T-helper 9 cell (primary cell): ENCODE measurements around the gene ABTB2.

Source experiments
- DNase-seq: peaks from one replicate; pipeline ENCODE4 v3.0.0-alpha.2; 2020

ABTB2 gene

GRCh38 chr11:34359548-34359891 lies 1.7 kb upstream of the ABTB2 start:
- no peak for DNase-seq

- peak; percentile 58 for DNase-seq
These were observed 1.1 kb upstream of the ABTB2 start for GRCh38 chr11:34358728-34359547.

GRCh38 chr11:34358258-34358727 lies 483 bp upstream of the ABTB2 start:
- DNase-seq = no peak

GRCh38 chr11:34356913-34357700 lies 703 bp downstream of the ABTB2 start:
- peak; percentile 36 for DNase-seq

- no peak for DNase-seq
These were observed 1.3 kb downstream of the ABTB2 start for GRCh38 chr11:34356576-34356912.

- no peak for DNase-seq
These were observed 1.7 kb downstream of the ABTB2 start for GRCh38 chr11:34356130-34356529.

DNA sequence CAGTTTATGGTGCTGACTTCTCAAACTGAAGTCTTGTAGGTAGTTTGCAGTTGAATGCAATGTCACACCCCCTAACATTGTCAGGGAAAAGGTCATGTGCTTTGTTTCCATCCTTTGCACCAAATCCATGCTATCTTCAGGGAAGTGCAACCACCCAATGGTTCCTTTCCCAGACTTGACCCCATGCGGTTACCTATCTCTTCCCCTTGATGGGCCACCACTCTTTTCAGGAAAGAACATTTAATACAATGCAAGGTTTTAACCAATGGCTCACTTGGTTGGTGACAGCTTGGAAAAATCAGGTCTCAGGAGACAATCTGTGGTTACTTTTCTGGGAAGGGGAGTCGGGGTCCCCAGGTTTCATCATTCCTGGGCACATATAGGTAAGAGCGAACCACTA lies 2.1 kb downstream of the ABTB2 start:
- DNase-seq = no peak

GRCh38 chr11:34354782-34355181 lies 3.0 kb downstream of the ABTB2 start:
- no peak for DNase-seq

GRCh38 chr11:34353881-34354280 lies 3.9 kb downstream of the ABTB2 start:
- DNase-seq = no peak

- no peak for DNase-seq
These were observed 5.9 kb downstream of the ABTB2 start for GRCh38 chr11:34351687-34352469.

GRCh38 chr11:34351051-34351450 lies 6.8 kb downstream of the ABTB2 start:
- DNase-seq = no peak

GRCh38 chr11:34349882-34350281 lies 7.9 kb downstream of the ABTB2 start:
- no peak for DNase-seq

DNA sequence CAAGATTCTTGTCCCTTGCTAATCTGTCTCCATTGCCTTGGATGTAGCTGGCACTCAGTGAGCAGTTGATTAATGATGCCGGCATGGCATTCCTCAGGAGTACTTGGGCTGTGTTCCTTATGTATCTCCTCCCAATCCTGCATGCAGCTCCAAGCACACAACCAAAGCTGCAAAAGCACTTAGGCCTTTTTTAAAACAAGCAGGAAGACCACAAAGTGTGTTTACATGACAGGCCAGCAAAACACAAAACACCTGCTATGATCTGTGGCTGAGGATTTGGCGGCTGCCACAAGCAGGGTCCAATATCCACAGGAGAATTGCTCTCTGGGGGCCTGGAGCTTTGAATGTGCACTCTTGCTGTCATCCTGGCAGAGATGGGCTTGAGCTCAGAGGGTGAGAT lies 8.9 kb downstream of the ABTB2 start:
- no peak for DNase-seq

- DNase-seq = no peak
These were observed 9.7 kb downstream of the ABTB2 start for GRCh38 chr11:34348096-34348495.

DNA sequence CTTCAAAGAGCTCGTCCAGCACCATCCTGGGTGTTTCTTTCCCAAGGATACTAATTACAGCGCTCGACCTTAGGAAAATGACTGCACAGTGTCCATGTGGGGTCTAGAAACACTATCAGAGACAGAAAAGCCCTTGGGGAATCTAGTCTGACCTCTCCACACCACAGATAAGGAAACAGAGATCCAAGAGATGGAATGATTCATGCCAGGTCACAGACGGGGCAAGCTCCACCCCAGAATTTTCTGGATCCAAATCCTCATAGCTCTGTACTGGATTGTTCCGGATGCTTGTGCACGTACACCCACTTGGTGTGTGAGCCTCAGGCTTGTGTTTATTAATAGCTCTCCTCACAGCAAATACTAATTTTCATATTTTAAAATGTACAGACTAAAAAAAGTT lies 11.3 kb downstream of the ABTB2 start:
- no peak for DNase-seq

DNA sequence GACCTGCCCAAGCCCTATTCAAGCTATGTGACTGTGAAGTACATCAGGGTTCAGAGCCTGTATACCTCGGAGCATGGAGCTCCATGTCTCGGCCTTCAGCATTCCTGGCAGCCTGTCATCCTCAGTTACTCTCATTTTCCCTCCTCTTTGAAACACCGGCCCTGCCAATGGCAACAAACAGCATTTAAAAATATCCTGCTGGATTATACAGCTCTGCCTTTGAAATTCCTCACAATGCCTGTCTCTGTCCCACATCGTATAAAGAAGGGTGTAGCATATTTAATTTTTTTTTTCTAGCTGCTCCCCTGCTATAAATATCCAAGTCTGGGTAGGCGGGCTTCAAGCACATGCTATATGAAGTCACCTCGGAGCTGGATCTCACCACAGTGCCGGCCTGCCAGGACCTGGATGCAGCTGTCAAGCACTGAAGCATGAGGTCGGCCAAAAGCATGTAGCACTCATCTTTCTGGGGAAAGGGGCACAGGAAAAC lies 11.8 kb downstream of the ABTB2 start:
- DNase-seq = no peak

DNA sequence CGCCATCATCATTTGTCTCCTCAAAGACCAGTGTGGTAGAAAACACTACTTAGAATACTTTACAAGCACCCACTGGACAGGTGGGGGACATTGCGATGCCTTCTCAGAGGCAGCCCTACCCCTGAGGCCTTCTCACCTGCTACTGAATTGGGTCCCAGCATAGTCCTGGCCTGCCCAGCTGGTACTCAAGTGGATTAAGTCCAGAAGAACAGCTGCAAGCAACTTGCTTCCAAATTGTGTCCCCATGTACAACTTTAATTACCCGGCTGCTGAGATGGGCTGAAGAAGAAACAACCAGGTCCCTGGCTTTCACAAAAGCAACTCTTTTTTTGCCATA lies 12.3 kb downstream of the ABTB2 start:
- DNase-seq = no peak

DNA sequence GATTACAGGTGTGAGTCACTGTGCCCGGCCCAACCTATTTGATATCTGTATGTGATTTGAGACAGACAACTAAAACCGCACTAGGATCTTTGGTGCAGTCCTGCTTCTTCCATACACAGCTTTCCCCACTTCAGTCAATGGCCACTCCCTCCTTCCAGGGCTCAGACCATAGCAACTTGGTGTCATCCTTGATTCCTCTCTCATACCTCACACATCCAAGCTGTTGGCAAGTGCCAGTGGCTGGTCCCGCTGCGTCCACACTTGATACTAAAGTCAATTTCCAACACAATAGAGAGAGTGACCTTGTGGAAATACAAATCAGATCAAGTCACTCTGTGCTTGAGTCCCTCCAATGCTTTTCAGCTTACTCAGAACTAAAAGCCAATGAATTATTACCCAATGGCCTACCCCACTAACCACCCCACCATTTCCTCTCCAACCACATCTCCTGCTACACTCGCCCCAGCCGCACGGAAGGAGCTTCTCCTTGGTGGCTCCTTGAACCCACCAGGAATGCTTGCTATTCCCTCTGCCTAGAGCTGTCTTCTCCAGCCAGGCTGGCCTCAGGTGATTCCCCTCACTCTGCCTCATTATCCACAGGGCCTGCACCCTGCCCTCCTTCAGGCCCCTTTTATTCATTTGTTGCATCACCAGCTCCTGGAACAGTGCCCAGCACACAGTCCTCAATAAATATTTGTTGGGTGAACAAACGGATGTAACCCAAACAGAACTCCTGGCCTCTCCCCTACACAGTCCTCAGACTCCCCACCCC lies 12.9 kb downstream of the ABTB2 start:
- DNase-seq = no peak

DNA sequence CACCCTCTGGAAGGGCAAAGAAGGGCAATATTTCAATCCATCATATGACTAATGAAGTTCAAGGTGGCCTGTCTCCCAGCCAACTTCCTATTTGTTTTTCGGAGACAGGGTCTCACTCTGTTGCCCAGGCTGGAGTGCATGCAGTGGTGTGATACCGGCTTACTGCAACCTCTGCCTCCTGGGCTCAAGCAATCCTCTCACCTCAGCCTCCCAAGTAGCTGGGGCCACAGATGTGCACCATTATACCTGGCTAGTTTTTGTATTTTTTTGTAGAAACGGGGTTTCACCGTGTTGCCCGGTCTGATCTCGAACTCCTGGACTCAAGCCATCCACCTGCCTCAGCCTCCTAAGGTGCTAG lies 13.4 kb downstream of the ABTB2 start:
- no peak for DNase-seq

DNA sequence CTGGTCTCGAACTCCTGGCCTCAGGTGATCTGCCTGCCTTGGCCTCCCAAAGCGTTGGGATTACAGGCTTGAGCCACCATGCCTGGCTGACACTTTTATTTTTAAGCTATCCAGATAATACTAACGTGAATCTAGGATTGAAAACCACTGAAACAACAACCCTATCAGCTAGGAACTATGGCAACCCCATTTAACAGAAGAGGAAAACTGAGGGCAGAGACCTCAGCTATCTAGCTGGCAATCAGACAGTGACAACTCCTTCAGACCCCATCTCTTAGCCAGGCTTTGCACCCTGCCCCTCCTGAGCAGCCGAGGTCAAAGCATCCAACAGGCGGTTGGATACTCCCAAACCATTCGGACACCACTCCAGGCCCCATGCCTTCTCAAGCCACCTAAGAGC lies 14.1 kb downstream of the ABTB2 start:
- no peak for DNase-seq

DNA sequence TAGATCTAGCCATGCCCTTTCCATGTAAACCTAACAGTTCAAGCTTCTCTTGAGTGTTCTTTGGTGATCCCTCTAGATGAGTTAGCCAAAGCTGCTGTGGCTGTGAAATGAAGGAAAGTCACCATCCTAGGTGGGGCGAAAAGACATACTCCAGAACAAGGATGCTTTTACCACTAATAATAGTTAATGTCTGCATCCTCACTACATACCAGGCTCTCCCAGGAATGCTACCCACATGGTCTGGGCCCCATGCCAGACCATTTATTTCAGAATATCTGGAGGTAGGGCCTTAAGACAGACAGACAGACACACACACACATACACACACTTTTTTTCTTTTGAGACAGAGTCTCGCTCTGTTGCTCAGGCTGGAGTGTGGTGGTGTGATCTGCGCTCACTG lies 14.7 kb downstream of the ABTB2 start:
- DNase-seq = no peak

DNA sequence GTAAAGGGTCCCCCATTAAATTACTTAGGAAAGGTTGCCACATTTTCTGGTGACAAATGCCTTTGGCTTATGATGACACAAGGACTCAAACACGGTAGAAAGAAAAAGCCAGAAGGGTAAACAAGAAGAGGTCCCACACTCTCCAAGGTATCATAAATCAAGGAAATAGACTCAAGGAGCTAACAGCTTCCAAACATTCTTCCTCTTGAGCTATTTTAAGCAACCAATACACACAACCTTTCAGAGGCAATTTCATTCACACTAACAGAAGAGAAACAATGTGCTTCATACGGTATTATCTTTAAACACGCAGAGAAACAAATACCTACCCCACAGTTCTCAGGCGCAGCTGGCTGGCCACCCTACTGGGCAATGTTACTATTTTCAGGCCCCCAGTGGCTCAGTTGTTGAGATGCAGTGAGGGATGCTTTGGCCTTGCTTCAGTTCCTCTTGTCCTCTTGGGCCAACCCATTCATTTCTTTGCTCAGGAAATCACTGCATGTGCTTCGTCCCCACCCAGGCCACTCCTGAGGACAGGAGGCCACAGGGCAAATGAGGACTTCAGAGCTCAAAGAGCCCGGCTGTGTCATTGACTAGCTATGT lies 15.8 kb downstream of the ABTB2 start:
- DNase-seq = no peak
